Mesodermal cell (in vitro differentiated cells): ENCODE measurements around the gene MYL4.

Experiments
- H3K27ac ChIP-seq: 2 replicates; pipeline ENCODE4 v1.7.0; 2013; ENCODE audit warnings: mild to moderate bottlenecking, low read depth, low read length, moderate library complexity; ENCODE audit not compliant: severe bottlenecking
- H3K36me3 ChIP-seq: 2 replicates; pipeline ENCODE4 v1.7.1; 2013; ENCODE audit warnings: mild to moderate bottlenecking, low read length, moderate library complexity; ENCODE audit not compliant: control insufficient read depth, insufficient read depth
- H3K4me1 ChIP-seq: one replicate; pipeline ENCODE4 v1.7.1; 2013; ENCODE audit warnings: mild to moderate bottlenecking, low read length; ENCODE audit not compliant: insufficient read depth, control insufficient read depth, poor library complexity, severe bottlenecking
- H3K4me3 ChIP-seq: 2 replicates; pipeline ENCODE4 v1.7.0; 2013; ENCODE audit warnings: low read length, control low read depth, mild to moderate bottlenecking; ENCODE audit not compliant: insufficient read depth, poor library complexity, severe bottlenecking; ENCODE audit errors: extremely low read depth
- H3K9me3 ChIP-seq: 2 replicates; pipeline ENCODE4 v1.7.1; 2013; ENCODE audit warnings: mild to moderate bottlenecking, low read length, moderate library complexity; ENCODE audit not compliant: control insufficient read depth
- WGBS, 2 experiments: methylation state at CpG; one replicate each; pipeline ENCODE4 v1.1.5; 2013; ENCODE audit warnings: missing lambda C conversion rate in 2 of 2; ENCODE audit not compliant: insufficient coverage in 2 of 2; 5-methylcytosine and 5-hydroxymethylcytosine counted together

The MYL4 gene

GRCh38 chr17:47273245-47273644, 64.1 kb downstream of the MYL4 start:
- H3K4me1 ChIP-seq, result peaks cover 15% of the 10 kb centered on the region
- no peak overlapping the region for H3K27ac ChIP-seq
- peaks cover 9% of the 10 kb centered on the region for H3K9me3 ChIP-seq
- no peaks in the 10 kb centered on the region for H3K36me3 ChIP-seq
- H3K4me3 ChIP-seq, result no peak overlapping the region
- 100% methylated on average over 2 of the region's 2 CpGs for WGBS, 2 experiments
